ENCODE results near the gene SPX.

The SPX gene

GRCh38 chr12:21526053-21526452 is at the start of gene SPX:
TSS of gene SPX (plus strand) at chr12:21526296. CDS start at chr12:21526473, 177 bp downstream.
- H3K27ac ChIP-seq, result no peak within 1 kb of the TSS

GRCh38 chr12:21476949-21477348 is 49.1 kb upstream of the SPX start:
- DNase-seq (ENCODE audit: low read depth, low spot score), result no peak
- H3K9me3 ChIP-seq (ENCODE audit: low read depth, low read length), result no peaks in the 10 kb centered on the region
- H3K9ac ChIP-seq (ENCODE audit: insufficient read length), result no peak overlapping the region
- no peak for TF ChIP-seq EZH2 (IDR thresholded peaks at IDR 0.05)
- TF ChIP-seq FOXP2 (optimal IDR thresholded peaks at IDR 0.05; ENCODE audit: control extremely low read depth, extremely low read length, insufficient read depth), result no peak
- TF ChIP-seq POLR2AphosphoS5 (IDR thresholded peaks at IDR 0.05; ENCODE audit: borderline replicate concordance, low read depth, low read length), result no peak
- no peak overlapping the region for H3K4me3 ChIP-seq
- H3K27ac ChIP-seq, result no peak overlapping the region
- H3K36me3 ChIP-seq (ENCODE audit: insufficient read depth, low read length), result peaks cover 43% of the 10 kb centered on the region

More at GRCh38 chr12:21526053-21526452, at the start of gene SPX:
- no peak for TF ChIP-seq FOXP2 (optimal IDR thresholded peaks at IDR 0.05; ENCODE audit: control extremely low read depth, extremely low read length, insufficient read depth)
- TF ChIP-seq EZH2 (IDR thresholded peaks at IDR 0.05), result no peak
- TF ChIP-seq POLR2AphosphoS5 (IDR thresholded peaks at IDR 0.05; ENCODE audit: borderline replicate concordance, low read depth, low read length), result no peak
- Histone ChIP-seq H3K36me3 (ENCODE audit: insufficient read depth, low read length) (no peaks in the 10 kb centered on the region), H3K9ac (ENCODE audit: insufficient read length) (no peak within 1 kb of the TSS), H3K9me3 (ENCODE audit: low read depth, low read length) (0 out of 2 replicates have a peak, but pooled peaks cover 3% of the 10 kb centered on the region), H3K4me3 (peak within 1 kb of the TSS; percentile 80; the same call in 1 of the 2 replicates)
- no peak for DNase-seq (ENCODE audit: low read depth, low spot score)

GRCh38 chr12:21478756-21479455 is 47.2 kb upstream of the SPX start:
- TF ChIP-seq POLR2AphosphoS5 (IDR thresholded peaks at IDR 0.05; ENCODE audit: borderline replicate concordance, low read depth, low read length) (no peak), FOXP2 (optimal IDR thresholded peaks at IDR 0.05; ENCODE audit: control extremely low read depth, extremely low read length, insufficient read depth) (no peak), EZH2 (IDR thresholded peaks at IDR 0.05) (no peak)
- Histone ChIP-seq H3K9me3 (ENCODE audit: low read depth, low read length) (no peaks in the 10 kb centered on the region), H3K27ac (no peak overlapping the region), H3K4me3 (no peak overlapping the region), H3K36me3 (ENCODE audit: insufficient read depth, low read length) (peaks cover 46% of the 10 kb centered on the region), H3K9ac (ENCODE audit: insufficient read length) (no peak overlapping the region)
- DNase-seq (ENCODE audit: low read depth, low spot score), result no peak

GRCh38 chr12:21483531-21483930 is 42.6 kb upstream of the SPX start:
- H3K36me3 ChIP-seq (ENCODE audit: insufficient read depth, low read length), result peaks cover 24% of the 10 kb centered on the region

GRCh38 chr12:21485998-21486397 is 40.1 kb upstream of the SPX start:
- no peak for DNase-seq (ENCODE audit: low read depth, low spot score)
- Histone ChIP-seq H3K4me3 (no peak overlapping the region), H3K9me3 (ENCODE audit: low read depth, low read length) (no peaks in the 10 kb centered on the region), H3K9ac (ENCODE audit: insufficient read length) (no peak overlapping the region), H3K27ac (no peak overlapping the region), H3K36me3 (ENCODE audit: insufficient read depth, low read length) (peaks cover 24% of the 10 kb centered on the region)
- TF ChIP-seq POLR2AphosphoS5 (IDR thresholded peaks at IDR 0.05; ENCODE audit: borderline replicate concordance, low read depth, low read length), result no peak
- TF ChIP-seq EZH2 (IDR thresholded peaks at IDR 0.05), result no peak
- TF ChIP-seq FOXP2 (optimal IDR thresholded peaks at IDR 0.05; ENCODE audit: control extremely low read depth, extremely low read length, insufficient read depth), result no peak

More at GRCh38 chr12:21483531-21483930, 42.6 kb upstream of the SPX start:
- TF ChIP-seq EZH2 (IDR thresholded peaks at IDR 0.05) (no peak), POLR2AphosphoS5 (IDR thresholded peaks at IDR 0.05; ENCODE audit: borderline replicate concordance, low read depth, low read length) (no peak), FOXP2 (optimal IDR thresholded peaks at IDR 0.05; ENCODE audit: control extremely low read depth, extremely low read length, insufficient read depth) (no peak)
- Histone ChIP-seq H3K27ac (no peak overlapping the region), H3K9ac (ENCODE audit: insufficient read length) (no peak overlapping the region), H3K4me3 (no peak overlapping the region), H3K9me3 (ENCODE audit: low read depth, low read length) (no peaks in the 10 kb centered on the region)
- no peak for DNase-seq (ENCODE audit: low read depth, low spot score)

- H3K36me3 ChIP-seq (ENCODE audit: insufficient read depth, low read length), result peaks cover 9% of the 10 kb centered on the region
- H3K9ac ChIP-seq (ENCODE audit: insufficient read length), result no peak overlapping the region
- no peaks in the 10 kb centered on the region for H3K9me3 ChIP-seq (ENCODE audit: low read depth, low read length)
- no peak overlapping the region for H3K27ac ChIP-seq
- no peak overlapping the region for H3K4me3 ChIP-seq
- TF ChIP-seq EZH2 (IDR thresholded peaks at IDR 0.05), result no peak
- TF ChIP-seq FOXP2 (optimal IDR thresholded peaks at IDR 0.05; ENCODE audit: control extremely low read depth, extremely low read length, insufficient read depth), result no peak
- TF ChIP-seq POLR2AphosphoS5 (IDR thresholded peaks at IDR 0.05; ENCODE audit: borderline replicate concordance, low read depth, low read length), result no peak
- DNase-seq (ENCODE audit: low read depth, low spot score), result no peak
Measured at GRCh38 chr12:21499765-21500164, 26.3 kb upstream of the SPX start.

- no peaks in the 10 kb centered on the region for H3K9me3 ChIP-seq (ENCODE audit: low read depth, low read length)
- DNase-seq (ENCODE audit: low read depth, low spot score), result no peak
- peak overlapping the region; percentile 80 for H3K9ac ChIP-seq (ENCODE audit: insufficient read length)
- H3K36me3 ChIP-seq (ENCODE audit: insufficient read depth, low read length), result peaks cover 9% of the 10 kb centered on the region
- no peak overlapping the region for H3K27ac ChIP-seq
- TF ChIP-seq FOXP2 (optimal IDR thresholded peaks at IDR 0.05; ENCODE audit: control extremely low read depth, extremely low read length, insufficient read depth) (no peak), POLR2AphosphoS5 (IDR thresholded peaks at IDR 0.05; ENCODE audit: borderline replicate concordance, low read depth, low read length) (no peak), EZH2 (IDR thresholded peaks at IDR 0.05) (no peak)
- peak overlapping the region; percentile 90 for H3K4me3 ChIP-seq
Measured at GRCh38 chr12:21500786-21501257, 25.3 kb upstream of the SPX start.

GRCh38 chr12:21501258-21502163 is 24.6 kb upstream of the SPX start, which contains the start of the genes GOLT1B and RECQL:
TSS of gene GOLT1B (plus strand) at chr12:21501789. CDS start at chr12:21501924, 135 bp downstream.
TSS of gene RECQL (minus strand) at chr12:21501635. CDS start at chr12:21499570, 2,065 bp downstream.
- TF ChIP-seq EZH2 (IDR thresholded peaks at IDR 0.05), result no peak
- peak; percentile 73 for TF ChIP-seq POLR2AphosphoS5 (IDR thresholded peaks at IDR 0.05; ENCODE audit: borderline replicate concordance, low read depth, low read length)
- no peak for TF ChIP-seq FOXP2 (optimal IDR thresholded peaks at IDR 0.05; ENCODE audit: control extremely low read depth, extremely low read length, insufficient read depth)
- peak within 1 kb of the TSS; percentile 88 for H3K9ac ChIP-seq (ENCODE audit: insufficient read length)
- H3K4me3 ChIP-seq, result peak within 1 kb of the TSS; percentile 90
- H3K9me3 ChIP-seq (ENCODE audit: low read depth, low read length), result no peaks in the 10 kb centered on the region
- peak; percentile 97 for DNase-seq (ENCODE audit: low read depth, low spot score)
- no peak within 1 kb of the TSS; the same call in 1 of the 2 replicates for H3K27ac ChIP-seq
- peaks cover 9% of the 10 kb centered on the region for H3K36me3 ChIP-seq (ENCODE audit: insufficient read depth, low read length)
